HG02943 (cell line): ENCODE measurements around the gene NR3C1.

Experiments used
- ATAC-seq: cut with Tn5 transposase; IDR thresholded peaks from one replicate; pipeline ENCODE4 v1.9.1; 2021; ENCODE audit warnings: mild to moderate bottlenecking, low read depth, moderate library complexity; ENCODE audit not compliant: unreplicated experiment

NR3C1 gene

DNA sequence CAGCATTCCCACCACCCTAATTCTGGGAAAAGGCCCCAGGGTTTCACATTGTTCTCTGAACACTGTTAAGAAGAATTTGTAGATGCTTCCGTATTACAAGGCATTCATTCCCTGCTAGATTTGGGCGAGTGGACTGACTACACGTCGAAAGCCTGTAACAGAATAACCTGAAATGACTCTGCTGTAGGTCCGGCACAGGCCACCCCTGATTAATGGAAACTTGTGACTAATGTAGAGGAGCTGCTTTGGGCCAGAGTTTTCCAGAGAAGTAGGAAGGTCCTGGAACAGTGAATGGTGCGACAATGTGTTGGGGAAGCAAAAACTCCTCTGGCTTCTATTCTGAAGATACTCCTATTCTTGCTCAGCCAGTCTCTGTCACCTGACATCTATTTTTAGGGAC is 87.6 kb downstream of the NR3C1 start:
- ATAC-seq: no peak

DNA sequence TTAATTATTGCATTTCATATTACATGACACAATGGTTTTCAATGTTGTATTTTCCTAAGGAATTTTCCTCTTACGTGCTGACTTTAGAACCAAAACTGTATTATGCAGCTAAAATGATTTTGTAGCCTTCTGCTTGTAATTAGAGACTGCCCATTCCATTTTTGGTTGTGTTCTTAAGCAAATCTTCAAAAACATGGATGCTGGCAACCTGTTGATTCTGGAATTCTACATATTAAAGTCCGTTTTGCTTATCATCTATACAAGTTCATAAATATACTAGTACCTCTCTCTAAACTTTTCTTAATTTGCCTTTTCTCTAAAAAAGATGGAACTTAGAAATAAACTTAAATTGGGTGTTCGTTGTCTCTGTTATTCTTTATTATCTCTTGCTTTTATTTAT is 88.3 kb downstream of the NR3C1 start:
- ATAC-seq: no peak

- no peak for ATAC-seq
Observed at GRCh38 chr5:143314659-143315058, 88.8 kb downstream of the NR3C1 start.

DNA sequence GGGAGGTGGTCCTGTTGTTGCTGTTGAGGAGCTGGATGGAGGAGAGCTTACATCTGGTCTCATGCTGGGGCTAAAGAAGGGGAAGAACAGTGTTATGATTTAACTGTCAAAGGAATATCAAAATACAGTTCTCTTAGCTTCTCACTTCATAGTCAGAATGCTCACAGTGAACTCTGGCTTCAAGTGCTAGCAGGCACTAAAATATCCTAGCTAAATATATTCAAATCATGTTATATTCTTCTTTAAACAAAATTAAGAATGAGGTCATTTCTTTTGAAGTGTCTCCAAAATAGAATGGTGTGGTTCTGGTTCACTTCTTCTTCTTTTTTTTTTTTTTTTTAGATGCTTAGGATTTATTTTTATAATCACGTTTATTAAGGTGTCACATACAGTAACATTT is 89.4 kb downstream of the NR3C1 start:
- no peak for ATAC-seq

- no peak for ATAC-seq
Observed at GRCh38 chr5:143313298-143313852, 90.1 kb downstream of the NR3C1 start.

DNA sequence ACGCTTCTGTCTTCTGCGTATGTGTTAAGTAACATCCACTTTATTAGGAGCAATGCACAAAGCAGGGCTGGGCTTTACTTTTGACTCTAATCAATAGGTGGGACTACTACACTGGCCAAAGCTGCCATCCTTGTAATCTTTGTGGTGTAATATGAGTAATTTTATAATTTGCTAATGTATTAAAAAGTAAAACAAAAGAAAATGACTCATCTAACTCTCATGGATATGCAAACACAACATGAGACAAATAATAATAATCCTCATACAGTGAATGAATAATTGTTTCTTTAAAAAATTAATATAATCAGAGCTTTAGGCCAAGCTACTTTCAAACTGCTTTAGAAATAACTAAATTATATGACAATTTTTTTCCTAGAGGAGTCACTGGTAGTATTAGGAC is 90.7 kb downstream of the NR3C1 start:
- no peak for ATAC-seq

GRCh38 chr5:143311955-143312354 is 91.5 kb downstream of the NR3C1 start:
- ATAC-seq: no peak

DNA sequence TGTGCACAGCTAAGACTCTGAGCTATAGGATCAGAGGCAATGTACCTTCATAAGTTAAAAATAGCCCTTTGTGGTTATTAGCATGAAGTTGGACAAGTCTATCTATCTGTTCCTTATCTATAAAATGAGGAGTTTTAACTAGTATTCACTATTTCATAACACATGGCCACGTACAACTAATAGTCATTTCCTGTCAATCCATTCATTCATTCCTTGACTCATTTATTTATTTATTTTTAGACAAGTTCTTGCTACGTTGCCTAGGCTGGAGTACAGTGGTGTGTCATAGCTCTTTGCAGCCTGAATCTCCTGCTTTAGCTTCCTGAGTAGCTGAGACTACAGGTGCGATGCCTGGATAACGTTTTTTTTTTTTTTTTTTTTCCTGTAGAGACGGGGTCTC is 92.1 kb downstream of the NR3C1 start:
- ATAC-seq: no peak

DNA sequence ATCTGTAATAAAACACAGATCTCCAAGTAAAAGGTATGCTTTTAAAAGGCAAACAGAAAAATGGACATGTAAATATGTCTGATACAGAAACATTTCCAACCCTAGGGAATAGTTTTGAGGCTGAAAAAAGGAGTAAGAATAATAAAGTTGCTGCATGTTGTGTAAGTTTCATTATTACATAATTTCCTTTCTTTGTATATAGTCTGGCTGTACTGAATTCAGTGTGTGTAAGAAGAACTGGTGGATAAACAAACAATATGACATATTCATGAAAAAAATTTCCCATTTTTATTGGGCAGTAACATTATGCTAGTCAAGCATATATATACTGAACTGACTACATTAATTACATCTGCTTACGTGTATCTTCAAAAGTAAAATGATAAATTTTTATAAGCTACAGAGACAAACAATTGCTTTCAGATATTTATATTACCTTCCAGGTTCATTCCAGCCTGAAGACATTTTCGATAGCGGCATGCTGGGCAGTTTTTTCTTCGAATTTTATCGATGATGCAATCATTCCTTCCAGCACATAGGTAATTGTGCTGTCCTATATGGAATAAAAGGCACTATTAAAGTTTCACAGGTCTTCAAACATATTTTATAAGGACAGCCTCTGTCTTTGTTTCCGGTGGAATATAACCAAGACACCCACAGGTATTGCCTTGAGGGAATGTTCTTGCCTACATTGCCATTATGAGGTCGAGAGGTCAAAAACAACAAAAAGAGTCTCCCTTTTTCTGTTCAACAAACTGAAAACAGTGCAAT is 93.6 kb downstream of the NR3C1 start:
- no peak for ATAC-seq

- no peak for ATAC-seq
Observed at GRCh38 chr5:143308731-143309130, 94.8 kb downstream of the NR3C1 start.

DNA sequence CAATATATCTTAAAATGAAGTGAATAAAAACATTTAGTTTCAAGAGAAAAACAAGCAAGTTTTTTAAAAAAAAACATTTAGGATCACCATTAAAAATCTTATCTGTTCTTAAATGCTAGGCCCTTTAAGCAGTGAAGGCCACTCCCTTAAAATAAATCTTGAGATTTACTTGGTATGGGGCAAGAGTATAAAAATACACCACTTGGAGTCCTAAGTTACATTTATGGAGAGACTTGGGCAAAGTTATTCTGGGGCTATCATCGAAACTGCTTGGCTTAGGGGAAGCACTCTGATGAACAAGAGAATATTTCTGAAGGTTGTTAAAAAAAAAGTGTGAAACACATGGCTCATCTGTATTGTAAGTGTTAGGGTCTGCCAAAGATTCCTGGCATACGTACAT is 97.4 kb downstream of the NR3C1 start:
- ATAC-seq: no peak

DNA sequence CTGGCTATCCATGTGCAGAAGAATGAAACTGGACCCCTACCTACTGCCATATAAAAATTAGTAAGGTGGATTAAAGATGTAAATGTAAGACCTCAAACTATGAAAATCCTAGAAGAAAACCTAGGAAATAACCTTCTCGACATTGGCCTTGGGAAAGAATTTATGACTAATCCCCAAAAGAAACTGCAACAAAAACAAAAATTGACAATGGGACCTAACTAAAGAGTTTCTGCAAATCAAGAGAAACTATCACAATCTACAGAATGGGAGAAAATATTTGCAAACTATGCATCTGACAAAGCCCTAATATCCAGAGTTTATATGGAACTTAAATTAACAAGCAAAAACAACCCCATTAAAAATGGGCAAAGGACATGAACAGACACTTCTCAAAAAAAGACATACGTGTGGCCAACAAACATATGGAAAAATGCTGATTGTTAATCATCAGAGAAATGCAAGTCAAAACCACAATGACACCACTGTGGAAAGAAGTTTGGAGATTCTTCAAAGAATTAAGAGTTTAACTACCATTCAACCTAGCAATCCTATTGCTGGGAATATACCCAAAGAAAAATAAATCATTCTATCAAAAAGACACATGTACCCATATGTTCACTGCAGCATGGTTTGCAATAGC is 98.5 kb downstream of the NR3C1 start:
- ATAC-seq: no peak

DNA sequence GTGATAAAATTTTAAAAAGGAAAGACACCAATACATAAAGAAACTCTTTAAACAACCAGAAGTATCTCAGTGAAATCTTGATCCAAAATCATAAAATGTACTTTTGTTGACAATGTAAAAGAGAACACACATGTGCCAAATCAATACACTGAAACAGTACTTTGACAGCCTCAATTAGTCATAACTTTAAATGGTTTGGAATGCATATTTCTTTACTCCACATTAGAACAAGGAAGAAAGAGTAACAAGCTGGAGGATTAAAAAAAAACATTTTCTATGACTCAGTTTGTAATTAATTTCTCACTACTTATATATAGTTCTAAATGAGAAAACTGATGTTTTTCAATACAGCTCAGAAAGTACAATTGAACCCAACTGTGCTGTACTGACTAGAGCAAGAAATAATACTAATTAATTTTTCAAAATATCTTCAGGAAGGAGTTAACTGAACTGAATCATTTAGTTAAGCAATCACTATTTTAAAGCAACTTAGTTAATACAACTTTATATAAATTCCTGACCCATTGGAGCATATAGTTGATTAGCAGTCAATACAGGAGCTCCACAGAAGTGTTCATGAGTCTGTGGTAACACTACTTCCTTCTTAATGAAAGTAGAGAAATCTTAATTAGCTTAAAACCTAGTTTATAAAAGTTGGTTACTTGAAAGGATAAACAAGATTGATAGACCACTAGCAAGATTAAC is 101.0 kb downstream of the NR3C1 start:
- ATAC-seq: no peak

GRCh38 chr5:143297756-143298155 is 105.7 kb downstream of the NR3C1 start:
- no peak for ATAC-seq

GRCh38 chr5:143290125-143290524 is 113.4 kb downstream of the NR3C1 start:
- no peak for ATAC-seq

- no peak for ATAC-seq
Observed at GRCh38 chr5:143284521-143284920, 119.0 kb downstream of the NR3C1 start.

DNA sequence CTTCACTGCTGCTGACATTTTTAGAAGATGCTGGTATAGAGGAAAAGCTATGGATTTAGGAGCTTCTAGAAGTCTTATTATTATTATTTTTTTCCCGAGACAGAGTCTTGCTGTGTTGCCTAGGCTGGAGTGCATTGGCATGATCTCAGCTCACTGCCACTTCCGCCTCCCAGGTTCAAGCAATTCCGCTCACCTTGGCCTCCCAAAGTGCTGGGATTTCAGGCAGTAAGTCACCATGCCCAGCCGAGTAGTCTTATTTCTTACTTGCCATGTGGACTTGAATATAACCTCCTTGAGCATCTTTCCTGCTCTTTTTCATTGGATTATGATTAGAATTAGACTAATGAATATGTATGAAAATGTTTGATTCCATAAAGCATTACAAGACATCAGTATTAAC is 119.5 kb downstream of the NR3C1 start:
- ATAC-seq: no peak

- ATAC-seq: no peak
Observed at GRCh38 chr5:143281226-143281625, 122.3 kb downstream of the NR3C1 start.

GRCh38 chr5:143279698-143280097 is 123.8 kb downstream of the NR3C1 start:
- no peak for ATAC-seq

- ATAC-seq: no peak
Observed at GRCh38 chr5:143277536-143277935, 126.0 kb downstream of the NR3C1 start.
